Stimulated activated CD8-positive, alpha-beta memory T cell treated with anti-CD3 and anti-CD28 coated beads, Interleukin-15, amount 100 ng/mL, for 24 hours (primary cell): Measurements from ENCODE around the gene LRPPRC.

Experiments
- DNase-seq: peaks from one replicate; pipeline ENCODE4 v3.0.0-alpha.2; 2020; ENCODE audit warnings: low read depth

Gene LRPPRC

GRCh38 chr2:43854671-43855070 is 141.1 kb downstream of the LRPPRC start:
- no peak for DNase-seq

GRCh38 chr2:43853141-43854081 is 142.4 kb downstream of the LRPPRC start:
- DNase-seq = no peak

GRCh38 chr2:43852196-43852730 is 143.5 kb downstream of the LRPPRC start:
- no peak for DNase-seq

GRCh38 chr2:43851011-43851980 is 144.5 kb downstream of the LRPPRC start:
- DNase-seq = no peak

GRCh38 chr2:43848214-43848613 is 147.6 kb downstream of the LRPPRC start:
- no peak for DNase-seq

- DNase-seq = no peak
Measured at GRCh38 chr2:43846140-43846793, 149.5 kb downstream of the LRPPRC start.

- DNase-seq = no peak
Measured at GRCh38 chr2:43845181-43845580, 150.6 kb downstream of the LRPPRC start.

GRCh38 chr2:43842866-43843226 is 152.9 kb downstream of the LRPPRC start:
- DNase-seq = no peak

- no peak for DNase-seq
Measured at GRCh38 chr2:43841949-43842865, 153.6 kb downstream of the LRPPRC start.

- DNase-seq = no peak
Measured at GRCh38 chr2:43840965-43841364, 154.8 kb downstream of the LRPPRC start.

- no peak for DNase-seq
Measured at GRCh38 chr2:43839776-43840564, 155.8 kb downstream of the LRPPRC start.

- no peak for DNase-seq
Measured at GRCh38 chr2:43838560-43839267, 157.1 kb downstream of the LRPPRC start, which contains the start of the genes ABCG5 and ABCG8. Gene ABCG5, minus strand, starts transcription at chr2:43838839. Its CDS starts 160 bp downstream, at chr2:43838679. Gene ABCG8, plus strand, starts transcription at chr2:43838971. Its CDS starts 83 bp downstream, at chr2:43839054.

GRCh38 chr2:43837831-43838559 is 157.8 kb downstream of the LRPPRC start:
- no peak for DNase-seq

GRCh38 chr2:43837033-43837432 is 158.8 kb downstream of the LRPPRC start:
- no peak for DNase-seq
